K562 (cell line): ENCODE results near the gene HLA-DMB. TPM values are rescaled to one million over a fixed set of nuclear protein-coding genes. Genes with fewer than 3 reads are reported as not detected.

Experiments
- CHD2 ChIP-seq: IDR thresholded peaks from 2 replicates; pipeline ENCODE4 v1.6.1; 2011; ENCODE audit warnings: low read depth, low read length
- EHMT2 ChIP-seq: fragments of 450-650 bp; IDR thresholded peaks from 2 replicates; pipeline ENCODE4 v1.6.1; 2018; ENCODE audit warnings: antibody characterized with exemption
- ELF2 ChIP-seq: fragments of 250-450 bp; sonication (Bioruptor Pico); IDR thresholded peaks from 2 replicates; pipeline ENCODE4 v1.5.0; 2021; ENCODE audit warnings: mild to moderate bottlenecking
- EP400 ChIP-seq: fragments of 450-650 bp; IDR thresholded peaks from 2 replicates; pipeline ENCODE4 v1.6.1; 2017; ENCODE audit warnings: antibody characterized with exemption, mild to moderate bottlenecking, moderate library complexity
- EWSR1 ChIP-seq: fragments of 450-650 bp; IDR thresholded peaks from 2 replicates; pipeline ENCODE4 v1.6.1; 2018; ENCODE audit warnings: borderline replicate concordance, mild to moderate bottlenecking, low read depth, moderate library complexity; ENCODE audit not compliant: partially characterized antibody
- FOXP1 ChIP-seq: sonication (generic); formaldehyde crosslinking; IDR thresholded peaks from 2 replicates; pipeline ENCODE4 v1.8.0; 2022; ENCODE audit warnings: mild to moderate bottlenecking, missing genetic modification reagents
- MEIS2 ChIP-seq: fragments of 450-650 bp; IDR thresholded peaks from 2 replicates; pipeline ENCODE4 v1.6.1; 2014; ENCODE audit warnings: mild to moderate bottlenecking; ENCODE audit not compliant: partially characterized antibody
- NFIX ChIP-seq: fragments of 250-450 bp; sonication (Bioruptor Pico); IDR thresholded peaks from 2 replicates; pipeline ENCODE4 v1.4.0; 2020; ENCODE audit warnings: low read depth, mild to moderate bottlenecking, moderate library complexity
- PHF8 ChIP-seq: fragments of 200-600 bp; sonication (generic); IDR thresholded peaks from 2 replicates; pipeline ENCODE4 v1.6.1; 2012; ENCODE audit warnings: mixed run types, mild to moderate bottlenecking, inconsistent platforms, low read length, moderate library complexity, borderline replicate concordance
- POLR2AphosphoS5 ChIP-seq: IDR thresholded peaks from 2 replicates; pipeline ENCODE4 v1.6.1; 2011; ENCODE audit warnings: mild to moderate bottlenecking, low read depth, low read length, moderate library complexity; ENCODE audit not compliant: control insufficient read depth, insufficient read depth
- RBM14 ChIP-seq: fragments of 200-400 bp; formaldehyde crosslinking; IDR thresholded peaks from 2 replicates; pipeline ENCODE4 v1.6.1; 2018; ENCODE audit warnings: low read depth, mild to moderate bottlenecking, low read length, moderate library complexity, borderline replicate concordance; ENCODE audit not compliant: insufficient read depth
- RFX7 ChIP-seq: fragments of 250-450 bp; sonication (Bioruptor Pico); IDR thresholded peaks from 2 replicates; pipeline ENCODE4 v1.5.1; 2021; ENCODE audit warnings: mild to moderate bottlenecking
- SAP30 ChIP-seq: fragments of 200-600 bp; sonication (generic); IDR thresholded peaks from 2 replicates; pipeline ENCODE4 v1.6.1; 2012; ENCODE audit warnings: borderline replicate concordance, low read depth, mild to moderate bottlenecking, moderate library complexity, low read length, control low read depth, inconsistent platforms; ENCODE audit not compliant: insufficient read depth, poor library complexity, severe bottlenecking
- TEAD4 ChIP-seq, 2 experiments: sonication (generic) in 1 of 2; formaldehyde crosslinking in 1 of 2; IDR thresholded peaks; 2 replicates each; pipeline versions ENCODE4 v1.6.1 to v1.8.0; 2012 to 2022; ENCODE audit warnings: borderline replicate concordance in 1 of 2, inconsistent platforms in 1 of 2, low read length in 1 of 2, mild to moderate bottlenecking in 1 of 2, missing genetic modification reagents in 1 of 2
- YBX1 ChIP-seq: fragments of 450-650 bp; IDR thresholded peaks from 2 replicates; pipeline ENCODE4 v1.7.1; 2016; ENCODE audit warnings: mild to moderate bottlenecking
- polyA plus RNA-seq, 8 experiments: library from polyadenylated mRNA; depleted of rRNA in 4 of 8; stranded (reverse) in 5 of 8; unstranded in 3 of 8; fragments of >200 nt; fragmentation: Nextera tagmentation in 2 of 8; fragmentation: Illumina TruSeq in 1 of 8; extraction: Ambion mirVana in 2 of 8; extraction: Trizol in 1 of 8; gene quantifications; 2 replicates each; pipeline versions ENCODE4 v1.2.1 to v1.2.3, GENCODE V29; 2011 to 2014; ENCODE audit warnings: inconsistent platforms in 1 of 8, missing spikeins in 1 of 8
- total RNA-seq, 7 experiments: library from RNA; depleted of rRNA in 6 of 7; stranded (reverse); fragments of >200 nt in 6 of 7; fragmentation: Illumina TruSeq in 2 of 7; extraction: Trizol in 2 of 7; gene quantifications; 2 replicates each; pipeline versions ENCODE4 v1.2.1 to v1.2.3, GENCODE V29; 2011 to 2021; ENCODE audit warnings: low replicate concordance in 1 of 7
- TF ChIP-seq, protein P1 (sequence below): fragments of 450-650 bp; formaldehyde crosslinking; IDR thresholded peaks from 2 replicates; pipeline ENCODE4 v1.4.0; 2020; ENCODE audit warnings: mild to moderate bottlenecking, mixed read lengths

HLA-DMB gene
- total and polyA plus RNA-seq, 9 of the 15 experiments (the other 6 are each of a cell fraction or from before 2014, with no cell fraction given) = 0.38 TPM; not detected in 8

DNA sequence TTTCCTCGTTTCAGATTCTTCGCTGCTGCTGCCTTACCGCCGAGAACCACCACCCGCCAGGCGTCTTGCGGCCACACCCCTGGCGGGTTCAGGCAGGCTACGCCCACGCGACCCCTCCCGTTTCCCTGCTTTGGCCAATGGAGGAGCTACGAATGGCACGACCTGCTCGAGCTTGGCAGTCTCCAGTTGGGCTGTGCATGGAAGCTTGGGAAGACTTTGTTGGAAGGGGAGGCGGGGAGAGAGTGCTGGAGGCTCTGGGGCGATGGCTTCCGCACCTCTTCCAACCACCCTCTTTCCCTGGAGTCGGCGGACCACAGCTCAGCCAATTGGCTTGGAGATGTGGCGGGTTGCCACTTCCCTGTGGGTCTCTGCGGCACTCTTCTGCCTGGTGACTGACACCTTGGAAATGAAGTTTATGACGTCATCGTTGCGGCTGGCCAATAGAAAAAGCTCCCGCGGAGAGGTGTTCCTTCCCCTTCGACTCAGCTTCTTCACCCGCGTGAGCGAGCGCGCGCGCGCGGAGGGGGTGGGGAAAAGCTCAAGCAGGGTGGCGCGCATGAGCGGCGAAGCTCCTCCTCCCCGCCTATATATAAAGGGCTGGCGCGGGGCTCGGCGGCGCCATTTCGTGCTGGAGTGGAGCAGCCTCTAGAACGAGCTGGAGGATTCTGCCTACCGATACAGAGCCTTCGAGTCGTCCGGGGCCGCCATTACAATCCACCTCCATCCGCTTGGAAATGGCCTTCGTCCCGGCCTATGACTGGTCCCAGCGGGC is 30.9 kb upstream of the HLA-DMB start (continued):
- TF ChIP-seq FOXP1 = no peak
- no peak for TF ChIP-seq YBX1
- no peak for TF ChIP-seq EWSR1
- TF ChIP-seq ELF2 (CRISPR knock-in tag) = no peak
- TF ChIP-seq RBM14 = no peak; the same call in 1 of the 2 replicates
- peak; percentile 99 for TF ChIP-seq POLR2AphosphoS5
- TF ChIP-seq CHD2 = peak; percentile 65
- TF ChIP-seq SAP30 = no peak
- peak; percentile 73 for TF ChIP-seq NFIX (CRISPR knock-in tag)
- TF ChIP-seq, protein P1, sequence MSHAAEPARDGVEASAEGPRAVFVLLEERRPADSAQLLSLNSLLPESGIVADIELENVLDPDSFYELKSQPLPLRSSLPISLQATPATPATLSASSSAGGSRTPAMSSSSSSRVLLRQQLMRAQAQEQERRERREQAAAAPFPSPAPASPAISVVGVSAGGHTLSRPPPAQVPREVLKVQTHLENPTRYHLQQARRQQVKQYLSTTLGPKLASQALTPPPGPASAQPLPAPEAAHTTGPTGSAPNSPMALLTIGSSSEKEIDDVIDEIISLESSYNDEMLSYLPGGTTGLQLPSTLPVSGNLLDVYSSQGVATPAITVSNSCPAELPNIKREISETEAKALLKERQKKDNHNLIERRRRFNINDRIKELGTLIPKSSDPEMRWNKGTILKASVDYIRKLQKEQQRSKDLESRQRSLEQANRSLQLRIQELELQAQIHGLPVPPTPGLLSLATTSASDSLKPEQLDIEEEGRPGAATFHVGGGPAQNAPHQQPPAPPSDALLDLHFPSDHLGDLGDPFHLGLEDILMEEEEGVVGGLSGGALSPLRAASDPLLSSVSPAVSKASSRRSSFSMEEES = peak; percentile 29; the same call in 1 of the 2 replicates
- TF ChIP-seq EHMT2 = peak; percentile 81
- peak; percentile 75 for TF ChIP-seq PHF8
- no peak for TF ChIP-seq EP400
- TF ChIP-seq TEAD4 (IDR thresholded peaks at IDR 0.05; ENCODE audit: low read length) = peak; percentile 81
- no peak for TF ChIP-seq TEAD4 (CRISPR knock-in tag; IDR thresholded peaks at IDR 0.05; ENCODE audit: borderline replicate concordance)
- TF ChIP-seq RFX7 (CRISPR knock-in tag) = peak; percentile 79; the same call in 1 of the 2 replicates
- peak; percentile 90 for TF ChIP-seq MEIS2
- TF ChIP-seq, all 486 proteins: peak for 231
